Sigmoid colon (tissue), 3 donors: ENCODE data around the gene ZNF839.

ENCODE experiments used
- CTCF ChIP-seq, 4 experiments: fragments of 450-650 bp in 3 of 4; fragments of 200-600 bp in 1 of 4; IDR thresholded peaks; one replicate each; pipeline ENCODE4 v1.5.1; 2016 to 2019; ENCODE audit warnings: antibody characterized with exemption in 4 of 4, mild to moderate bottlenecking in 3 of 4, moderate library complexity in 2 of 4
- POLR2A ChIP-seq, 2 donors: fragments of 450-650 bp; IDR thresholded peaks; one replicate each; pipeline ENCODE4 v1.6.1; 2016; ENCODE audit warnings: antibody characterized with exemption in 2 of 2, mild to moderate bottlenecking in 2 of 2, moderate library complexity in 2 of 2

GRCh38 chr14:102315121-102315520 is 4.4 kb upstream of the ZNF839 start:
- TF ChIP-seq CTCF (IDR thresholded peaks at IDR 0.05) (no peak), POLR2A (IDR thresholded peaks at IDR 0.05) (no peak)
